Fibroblast of skin of right quadriceps (primary cell): ENCODE results near the gene ARSH.
"Not testable (repeated sequence)": the region's sequence is repeated elsewhere in the genome, so short reads cannot be mapped to it uniquely, and the experiment has no call there.

Source experiments
- DNase-seq: peaks from one replicate; pipeline ENCODE4 v3.0.0-alpha.2; 2013

Gene ARSH, protein sequence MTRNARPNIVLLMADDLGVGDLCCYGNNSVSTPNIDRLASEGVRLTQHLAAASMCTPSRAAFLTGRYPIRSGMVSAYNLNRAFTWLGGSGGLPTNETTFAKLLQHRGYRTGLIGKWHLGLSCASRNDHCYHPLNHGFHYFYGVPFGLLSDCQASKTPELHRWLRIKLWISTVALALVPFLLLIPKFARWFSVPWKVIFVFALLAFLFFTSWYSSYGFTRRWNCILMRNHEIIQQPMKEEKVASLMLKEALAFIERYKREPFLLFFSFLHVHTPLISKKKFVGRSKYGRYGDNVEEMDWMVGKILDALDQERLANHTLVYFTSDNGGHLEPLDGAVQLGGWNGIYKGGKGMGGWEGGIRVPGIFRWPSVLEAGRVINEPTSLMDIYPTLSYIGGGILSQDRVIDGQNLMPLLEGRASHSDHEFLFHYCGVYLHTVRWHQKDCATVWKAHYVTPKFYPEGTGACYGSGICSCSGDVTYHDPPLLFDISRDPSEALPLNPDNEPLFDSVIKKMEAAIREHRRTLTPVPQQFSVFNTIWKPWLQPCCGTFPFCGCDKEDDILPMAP

DNA sequence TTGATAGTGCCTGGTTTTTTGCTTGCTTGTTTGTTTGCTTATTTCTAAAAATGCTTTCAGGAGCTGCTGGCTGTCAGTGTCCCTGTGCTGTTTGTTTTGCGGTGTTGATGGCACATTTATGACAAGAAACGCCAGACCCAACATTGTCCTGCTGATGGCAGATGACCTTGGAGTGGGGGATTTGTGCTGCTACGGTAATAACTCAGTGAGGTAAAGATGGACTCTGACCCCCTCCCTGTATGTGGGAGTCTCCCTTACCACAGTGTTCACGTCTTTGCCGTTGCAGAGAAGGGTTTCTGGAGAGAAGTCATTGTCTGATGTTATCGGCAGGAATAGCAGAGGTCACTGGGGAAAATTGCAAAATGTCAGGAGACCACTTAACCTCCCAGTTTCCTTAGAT lies at the start of gene ARSH:
TSS of gene ARSH (plus strand) at position 52 of the 400 bp plus-strand sequence. CDS start at position 119, 67 bp downstream.
- DNase-seq: no peak

DNA sequence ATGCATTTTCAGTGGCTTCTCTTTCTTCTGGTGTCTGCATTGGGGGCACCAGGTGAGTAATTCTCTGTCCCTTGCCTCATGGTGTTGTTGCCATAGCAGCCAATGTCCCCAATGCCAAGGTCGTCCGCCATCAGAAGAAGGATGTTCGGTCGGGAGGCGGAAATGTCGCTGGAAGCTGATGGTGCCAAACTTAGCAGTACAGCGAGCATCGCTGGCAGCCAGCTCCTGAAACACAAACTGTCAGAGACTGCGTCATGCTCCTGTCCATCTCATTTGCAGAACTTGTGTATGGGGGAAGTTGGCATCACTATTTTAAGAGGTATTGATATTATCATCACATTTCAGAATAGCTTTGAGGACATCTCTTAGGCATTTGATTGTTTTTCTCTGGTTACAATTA lies 48.1 kb upstream of the ARSH start:
- DNase-seq: no peak

- DNase-seq: no peak
Measured at GRCh38 chrX:2960861-2961515, 45.4 kb upstream of the ARSH start.

GRCh38 chrX:2962381-2962780 lies 44.0 kb upstream of the ARSH start:
- no peak for DNase-seq

DNA sequence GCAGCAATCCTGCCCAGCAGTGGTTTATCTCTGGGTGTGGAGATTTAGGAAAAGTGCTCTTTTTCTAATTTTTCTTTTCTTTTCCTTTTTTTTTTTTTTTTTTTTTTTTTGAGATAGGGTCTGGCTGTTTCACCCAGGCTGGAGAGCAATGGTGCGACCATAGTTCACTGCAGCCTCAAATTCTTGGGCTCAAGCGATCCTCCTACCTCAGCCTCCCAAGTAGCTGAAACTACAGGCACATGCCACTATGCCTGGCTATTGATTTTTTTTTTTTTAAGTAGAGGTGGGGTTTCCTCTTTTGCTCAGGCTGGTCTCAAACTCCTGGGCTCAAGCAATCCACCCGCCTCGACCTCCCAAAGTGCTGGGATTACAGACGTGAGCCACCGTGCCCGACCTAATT lies 42.9 kb upstream of the ARSH start:
- not testable (repeated sequence) for DNase-seq

- peak; percentile 68 for DNase-seq
Measured at GRCh38 chrX:2963992-2964794, 42.2 kb upstream of the ARSH start.

DNA sequence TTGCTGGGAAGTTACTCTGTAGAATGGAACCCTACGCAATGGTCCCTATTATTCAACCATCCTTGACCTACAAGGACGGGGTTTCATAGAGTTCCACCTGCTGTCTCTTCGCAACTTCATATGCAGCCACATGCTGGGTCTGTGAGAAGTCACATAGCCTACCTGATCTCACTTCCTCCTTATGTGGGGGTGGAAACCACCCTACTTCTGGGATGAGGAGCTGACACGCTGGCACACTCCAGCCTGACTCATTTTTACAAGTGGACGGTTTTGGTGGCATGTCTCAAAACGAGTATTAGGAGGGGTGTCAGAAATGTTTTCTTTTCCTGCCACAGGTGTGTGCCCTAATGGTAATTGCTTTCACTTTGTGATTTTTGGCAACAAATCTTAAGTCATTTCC lies 40.4 kb upstream of the ARSH start:
- DNase-seq: no peak

- DNase-seq: no peak
Measured at GRCh38 chrX:2967012-2967411, 39.3 kb upstream of the ARSH start.

DNA sequence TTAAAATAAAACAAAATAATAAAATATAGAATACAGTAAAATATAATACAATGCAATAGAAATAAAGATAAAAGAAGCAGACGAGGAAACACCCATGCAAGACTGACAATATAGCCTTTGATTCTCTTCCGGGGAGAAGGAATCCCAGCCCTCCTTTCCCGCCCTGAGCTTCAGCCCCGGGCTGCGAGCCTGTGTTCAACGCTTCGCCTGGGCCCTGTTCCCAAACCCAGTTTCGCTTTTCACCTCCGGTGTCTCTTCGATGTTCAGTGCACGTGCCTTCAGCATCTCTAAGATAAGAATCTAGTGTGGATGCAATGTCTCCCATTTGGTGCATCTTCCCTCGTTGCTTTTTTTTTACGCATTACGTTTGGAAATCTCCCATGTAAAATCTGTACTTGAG lies 38.8 kb upstream of the ARSH start:
- DNase-seq: no peak

- peak; percentile 39 for DNase-seq
Measured at GRCh38 chrX:2967998-2968909, 38.1 kb upstream of the ARSH start.

GRCh38 chrX:2969021-2969420 lies 37.3 kb upstream of the ARSH start:
- DNase-seq: no peak

DNA sequence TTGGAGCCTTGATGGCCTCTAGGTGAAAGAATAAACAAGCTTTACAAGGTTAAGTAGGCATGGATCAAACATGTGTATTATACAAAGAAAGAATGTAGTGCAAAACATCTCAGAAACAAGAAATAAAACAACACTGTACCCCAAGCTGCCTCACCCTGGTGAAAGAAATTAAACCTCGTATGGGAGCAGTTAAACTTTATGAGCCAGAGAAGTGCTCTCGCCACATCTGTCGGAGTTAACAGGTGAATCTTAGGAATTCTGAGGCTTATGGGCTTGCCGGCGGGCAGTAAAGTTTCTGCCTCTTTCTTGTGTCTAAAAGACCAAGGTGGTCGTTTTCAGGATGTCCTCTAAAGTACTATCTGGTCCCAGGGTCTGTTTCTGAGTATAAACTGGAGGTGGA lies 34.0 kb upstream of the ARSH start:
- DNase-seq: no peak

- DNase-seq: peak; percentile 3
Measured at GRCh38 chrX:2974961-2975360, 31.4 kb upstream of the ARSH start.

DNA sequence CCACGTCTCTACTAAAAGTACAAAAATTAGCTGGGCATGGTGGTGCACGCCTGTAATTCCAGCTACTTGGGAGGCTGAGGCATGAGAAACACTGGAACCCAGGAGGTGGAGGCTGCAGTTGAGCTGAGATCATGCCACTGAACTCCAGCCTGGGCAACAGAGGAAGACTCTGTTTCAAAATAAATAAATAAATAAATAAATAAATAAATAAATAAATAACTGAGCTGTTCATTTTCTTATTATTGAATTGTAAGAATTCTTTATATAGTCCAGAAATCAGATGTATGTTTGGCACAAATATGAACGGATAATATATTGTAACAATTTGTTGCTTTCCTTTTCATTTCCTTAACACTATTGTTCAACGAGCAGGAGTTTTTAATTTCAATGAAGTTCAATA lies 27.7 kb upstream of the ARSH start:
- not testable (repeated sequence) for DNase-seq

GRCh38 chrX:2984342-2984741 lies 22.0 kb upstream of the ARSH start:
- no peak for DNase-seq

GRCh38 chrX:2989565-2989964 lies 16.8 kb upstream of the ARSH start:
- no peak for DNase-seq

DNA sequence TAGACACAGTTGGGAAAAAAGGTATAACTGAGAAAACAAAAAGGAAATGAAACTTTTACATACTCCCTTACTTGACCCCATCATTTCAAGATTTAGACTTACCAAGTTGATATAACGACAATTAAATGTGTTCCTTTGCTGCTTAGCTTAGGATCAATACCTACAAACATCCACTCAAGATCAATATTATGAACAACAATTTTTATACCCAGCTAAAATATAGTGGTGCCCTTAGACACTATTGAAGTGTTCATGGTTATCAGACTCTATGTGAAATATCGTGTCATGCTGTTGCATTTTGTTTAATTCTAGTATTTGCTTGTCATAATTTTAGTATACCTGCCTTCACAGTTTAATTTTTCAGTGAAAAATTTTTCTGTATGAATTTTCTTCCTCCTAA lies 4.2 kb downstream of the ARSH start:
- no peak for DNase-seq

DNA sequence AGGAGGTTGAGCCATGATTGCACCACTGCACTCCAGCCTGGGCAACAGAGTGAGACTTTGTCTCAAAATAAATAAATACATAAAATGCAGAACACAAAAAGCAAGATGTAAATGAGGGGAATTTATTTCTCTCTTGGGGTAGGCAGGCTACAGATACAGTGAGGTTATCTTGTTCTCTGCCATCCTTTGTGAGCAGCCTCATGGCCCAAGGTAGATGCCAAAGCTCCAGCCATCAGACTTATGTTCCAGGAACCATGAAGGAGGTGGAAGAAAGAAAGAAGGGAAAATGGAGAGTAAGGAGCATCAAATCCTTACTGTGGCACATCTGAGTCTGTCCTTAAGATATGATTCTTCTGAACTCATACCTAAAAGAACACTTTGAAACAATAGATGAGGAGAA lies 11.1 kb downstream of the ARSH start:
- no peak for DNase-seq

DNA sequence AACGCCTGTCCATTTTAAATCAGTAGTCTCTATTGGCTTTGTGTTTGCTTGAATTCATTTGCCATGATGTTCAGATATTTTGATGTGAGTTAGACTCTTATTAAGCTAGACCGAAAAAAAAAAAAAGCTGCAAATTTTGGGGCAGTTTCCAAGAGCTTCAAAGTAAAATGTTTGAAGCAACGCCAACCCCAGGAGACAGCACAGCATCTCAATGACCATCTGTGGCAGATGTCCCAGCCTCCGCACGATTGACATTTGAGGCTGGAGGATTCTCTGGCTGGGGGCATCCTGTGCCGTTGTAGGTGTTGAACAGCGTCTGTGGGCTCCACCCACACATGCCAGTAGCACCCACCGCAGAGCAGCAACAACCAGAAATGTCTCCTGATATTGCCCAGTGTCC lies 17.8 kb downstream of the ARSH start:
- DNase-seq: no peak

DNA sequence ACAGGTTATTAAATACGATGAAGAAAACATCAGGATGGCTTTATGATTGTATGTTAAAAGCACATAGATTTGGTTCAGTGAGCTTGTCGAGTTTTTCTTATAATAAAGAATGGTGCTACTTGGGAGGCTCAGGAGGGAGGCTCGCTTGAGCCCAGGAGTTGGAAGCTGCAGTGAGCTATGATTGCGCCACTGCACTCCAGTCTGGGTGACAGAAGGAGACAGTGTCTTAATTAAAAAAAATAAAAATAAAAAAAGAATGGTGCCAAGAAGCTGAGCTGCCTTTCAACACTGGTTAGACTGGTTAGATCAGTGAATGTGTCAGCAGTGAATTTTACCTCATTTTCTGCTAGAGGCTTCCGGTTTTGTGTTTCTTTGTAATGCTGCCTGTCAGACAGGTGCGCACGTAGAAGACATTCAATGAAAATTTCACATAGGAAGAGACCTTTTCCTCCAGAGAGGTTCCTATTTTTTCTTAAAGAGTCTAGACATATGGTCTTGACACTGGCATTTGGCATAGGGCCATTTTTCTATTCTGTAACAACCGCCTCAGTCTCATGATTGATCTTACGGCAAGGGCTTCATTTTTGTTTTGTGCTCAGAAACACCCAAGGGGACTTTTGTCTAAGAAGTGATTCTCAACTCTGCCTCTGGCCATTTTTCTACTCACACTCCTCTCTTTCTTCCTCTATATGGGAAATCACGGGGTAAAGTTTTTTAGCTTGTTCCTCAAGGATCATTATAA lies 19.9 kb downstream of the ARSH start:
- DNase-seq: no peak

- no peak for DNase-seq
Measured at GRCh38 chrX:3029129-3029528, 22.8 kb downstream of the ARSH start.

- no peak for DNase-seq
Measured at GRCh38 chrX:3037218-3037617, 30.9 kb downstream of the ARSH start.
